ENCODE measurements around the gene ABCA2. TPM values are rescaled to one million over a fixed set of nuclear protein-coding genes. Genes with fewer than 3 reads are reported as not detected.

Gene ABCA2
- polyA plus RNA-seq, 1 donor (not counting 4 experiments of a cell fraction or from before 2014, with no cell fraction given), result 1.3 TPM

GRCh38 chr9:137013571-137013940, 14.5 kb downstream of the ABCA2 start:
- no peak overlapping the region for H3K9ac ChIP-seq (ENCODE audit: control insufficient read depth, extremely low read depth, insufficient read depth, low read length)
- no peaks in the 10 kb centered on the region for H4K20me1 ChIP-seq (ENCODE audit: control insufficient read depth, extremely low read depth, insufficient read depth, low read length)
- TF ChIP-seq EZH2 (IDR thresholded peaks at IDR 0.05; ENCODE audit: low read length) (no peak), CTCF (optimal IDR thresholded peaks at IDR 0.05 in 1 of 3, IDR thresholded peaks at IDR 0.05 in 1 of 3, conservative IDR thresholded peaks at IDR 0.05 in 1 of 3; ENCODE audit: extremely low read depth in 1 of 3, insufficient read depth in 2 of 3, low read length in 3 of 3) (no peak)
- no peak overlapping the region for H3K4me3 ChIP-seq (ENCODE audit: control insufficient read depth in 2 of 3, extremely low read depth in 1 of 3, insufficient read depth in 2 of 3, low read depth in 1 of 3, low read length in 3 of 3)
- no peaks in the 10 kb centered on the region for H3K9me3 ChIP-seq (ENCODE audit: control insufficient read depth, low read depth, low read length)
- DNase-seq (ENCODE audit: low read depth, low spot score) (no peak), FAIRE-seq (no peak)
- H3K27me3 ChIP-seq (ENCODE audit: control insufficient read depth, extremely low read depth, insufficient read depth, low read length), result no peaks in the 10 kb centered on the region
- no peaks in the 10 kb centered on the region for H3K4me1 ChIP-seq (ENCODE audit: control insufficient read depth, extremely low read depth, insufficient read depth, low read length)
- H3K9me1 ChIP-seq (ENCODE audit: control insufficient read depth, extremely low read depth, insufficient read depth, low read length), result no peaks in the 10 kb centered on the region
- no peak overlapping the region for H3K4me2 ChIP-seq (ENCODE audit: control insufficient read depth, extremely low read depth, insufficient read depth, low read depth, low read length)
- dilution Hi-C loops (cut with MboI; ENCODE audit: extremely low pct_ligation_motif_present, low sequenced_read_pairs), result no loop called here
- no peak overlapping the region for H2AFZ ChIP-seq (ENCODE audit: control insufficient read depth, low read length)
- no peaks in the 10 kb centered on the region for H3K36me3 ChIP-seq (ENCODE audit: control insufficient read depth in 2 of 2, extremely low read depth in 1 of 2, insufficient read depth in 2 of 2, low read length in 2 of 2)
- H3K27ac ChIP-seq (ENCODE audit: control insufficient read depth, insufficient read depth, low read length), result no peak overlapping the region
- no peaks in the 10 kb centered on the region for H3K79me2 ChIP-seq (ENCODE audit: control insufficient read depth, insufficient read depth, low read length)

- Histone ChIP-seq H3K27ac (ENCODE audit: control insufficient read depth, insufficient read depth, low read length) (no peak overlapping the region), H3K4me1 (ENCODE audit: control insufficient read depth, extremely low read depth, insufficient read depth, low read length) (no peaks in the 10 kb centered on the region), H3K36me3 (ENCODE audit: control insufficient read depth in 2 of 2, extremely low read depth in 1 of 2, insufficient read depth in 2 of 2, low read length in 2 of 2) (no peaks in the 10 kb centered on the region), H3K9me3 (ENCODE audit: control insufficient read depth, low read depth, low read length) (no peaks in the 10 kb centered on the region), H3K9me1 (ENCODE audit: control insufficient read depth, extremely low read depth, insufficient read depth, low read length) (no peaks in the 10 kb centered on the region), H3K4me2 (ENCODE audit: control insufficient read depth, extremely low read depth, insufficient read depth, low read depth, low read length) (no peak overlapping the region), H4K20me1 (ENCODE audit: control insufficient read depth, extremely low read depth, insufficient read depth, low read length) (no peaks in the 10 kb centered on the region), H3K27me3 (ENCODE audit: control insufficient read depth, extremely low read depth, insufficient read depth, low read length) (no peaks in the 10 kb centered on the region), H3K79me2 (ENCODE audit: control insufficient read depth, insufficient read depth, low read length) (no peaks in the 10 kb centered on the region), H2AFZ (ENCODE audit: control insufficient read depth, low read length) (no peak overlapping the region), H3K9ac (ENCODE audit: control insufficient read depth, extremely low read depth, insufficient read depth, low read length) (no peak overlapping the region), H3K4me3 (ENCODE audit: control insufficient read depth in 2 of 3, extremely low read depth in 1 of 3, insufficient read depth in 2 of 3, low read depth in 1 of 3, low read length in 3 of 3) (no peak overlapping the region)
- DNase-seq (ENCODE audit: low read depth, low spot score), result no peak
- TF ChIP-seq CTCF (optimal IDR thresholded peaks at IDR 0.05 in 1 of 3, IDR thresholded peaks at IDR 0.05 in 1 of 3, conservative IDR thresholded peaks at IDR 0.05 in 1 of 3; ENCODE audit: extremely low read depth in 1 of 3, insufficient read depth in 2 of 3, low read length in 3 of 3), result no peak
- TF ChIP-seq EZH2 (IDR thresholded peaks at IDR 0.05; ENCODE audit: low read length), result no peak
- dilution Hi-C loops (cut with MboI; ENCODE audit: extremely low pct_ligation_motif_present, low sequenced_read_pairs), result no loop called here
- no peak for FAIRE-seq
Measured at GRCh38 chr9:137012694-137013570, 15.1 kb downstream of the ABCA2 start.

All from keratinocyte (primary cell).